Left ventricle myocardium inferior (tissue), 1 donor: ENCODE measurements around the gene NFIA. TPM values are rescaled to one million over a fixed set of nuclear protein-coding genes. Genes with fewer than 3 reads are reported as not detected.
A peak's percentile ranks its signal among the peaks of the same experiment; 100 is the strongest.

Source experiments
- DNase-seq: peaks from one replicate; pipeline ENCODE4 v3.0.0-alpha.2; 2020
- H3K27ac ChIP-seq: fragments of 200-600 bp; replicated peaks from 2 replicates; pipeline ENCODE4 v1.8.0; 2021
- H3K27me3 ChIP-seq: fragments of 200-600 bp; 2 replicates; pipeline ENCODE4 v1.8.0; 2021; ENCODE audit warnings: low read depth
- H3K36me3 ChIP-seq: fragments of 200-600 bp; 2 replicates; pipeline ENCODE4 v1.8.0; 2021
- H3K4me1 ChIP-seq: fragments of 200-600 bp; 2 replicates; pipeline ENCODE4 v1.8.0; 2021
- H3K4me3 ChIP-seq: fragments of 200-600 bp; 2 replicates; pipeline ENCODE4 v1.8.0; 2021; ENCODE audit warnings: mild to moderate bottlenecking, moderate library complexity
- H3K9me3 ChIP-seq: fragments of 200-600 bp; replicated peaks from 2 replicates; pipeline ENCODE4 v1.8.0; 2021
- CTCF ChIP-seq: fragments of 200-600 bp; IDR thresholded peaks from 2 replicates; pipeline ENCODE4 v1.8.0; 2021; ENCODE audit warnings: antibody characterized with exemption, mild to moderate bottlenecking, borderline replicate concordance
- intact Hi-C: fragments of 100-400 bp; cut with micrococcal nuclease; formaldehyde crosslinking; loops from one replicate; pipeline ENCODE4 v1.11.0; 2022
- total RNA-seq: library from RNA; stranded (reverse); fragmentation: NEBNext Ultra II Directional; extraction: Animal tissue kit (Norgen Biotek cat#: 25700); gene quantifications from one replicate; pipeline ENCODE4 v1.2.1, GENCODE V29; 2021
- donor health status: DM: no; HTN: yes; CAD: no; lungs with severe emphysema.

The NFIA gene
- total RNA-seq, 1 donor from 2014 or later = 90.2 TPM

- Histone ChIP-seq H3K9me3 (no peaks in the 10 kb centered on the region), H3K4me1 (peaks cover 42% of the 10 kb centered on the region), H3K27ac (peak overlapping the region; percentile 47), H3K4me3 (no peak overlapping the region), H3K27me3 (no peaks in the 10 kb centered on the region), H3K36me3 (peaks cover 13% of the 10 kb centered on the region)
- DNase-seq = no peak
- TF ChIP-seq CTCF = no peak
- intact Hi-C loops = no loop called here
Measured at GRCh38 chr1:61353797-61354406, 271.5 kb downstream of the NFIA start.

GRCh38 chr1:61356016-61356415 is 273.7 kb downstream of the NFIA start:
- no peak overlapping the region for H3K4me3 ChIP-seq
- no peak overlapping the region for H3K27ac ChIP-seq
- peaks cover 18% of the 10 kb centered on the region for H3K36me3 ChIP-seq
- DNase-seq = no peak
- no peaks in the 10 kb centered on the region for H3K9me3 ChIP-seq
- peaks cover 44% of the 10 kb centered on the region for H3K4me1 ChIP-seq
- intact Hi-C loops = no loop called here
- no peak for TF ChIP-seq CTCF
- no peaks in the 10 kb centered on the region for H3K27me3 ChIP-seq

- no peak for DNase-seq
- peaks cover 45% of the 10 kb centered on the region for H3K4me1 ChIP-seq
- H3K27me3 ChIP-seq = no peaks in the 10 kb centered on the region
- H3K36me3 ChIP-seq = peaks cover 21% of the 10 kb centered on the region
- intact Hi-C loops = no loop called here
- TF ChIP-seq CTCF = no peak
- H3K4me3 ChIP-seq = no peak overlapping the region
- peak overlapping the region; percentile 11 for H3K27ac ChIP-seq
- H3K9me3 ChIP-seq = no peaks in the 10 kb centered on the region
Measured at GRCh38 chr1:61356995-61357394, 274.6 kb downstream of the NFIA start.

GRCh38 chr1:61357539-61357938 is 275.2 kb downstream of the NFIA start:
- no peak overlapping the region for H3K4me3 ChIP-seq
- no peaks in the 10 kb centered on the region for H3K27me3 ChIP-seq
- peaks cover 21% of the 10 kb centered on the region for H3K36me3 ChIP-seq
- intact Hi-C loops = no loop called here
- no peaks in the 10 kb centered on the region for H3K9me3 ChIP-seq
- TF ChIP-seq CTCF = no peak
- peaks cover 45% of the 10 kb centered on the region for H3K4me1 ChIP-seq
- H3K27ac ChIP-seq = no peak overlapping the region
- DNase-seq = no peak

- intact Hi-C loops = no loop called here
- TF ChIP-seq CTCF = no peak
- no peak for DNase-seq
- no peak overlapping the region for H3K27ac ChIP-seq
- H3K4me3 ChIP-seq = no peak overlapping the region
- H3K9me3 ChIP-seq = no peaks in the 10 kb centered on the region
- no peaks in the 10 kb centered on the region for H3K27me3 ChIP-seq
- peaks cover 16% of the 10 kb centered on the region for H3K36me3 ChIP-seq
- H3K4me1 ChIP-seq = peaks cover 34% of the 10 kb centered on the region
Measured at GRCh38 chr1:61358770-61359455, 276.6 kb downstream of the NFIA start.
